Loucy (cell line): ENCODE results near the gene ZNF396.

Experiments used
- H2AFZ ChIP-seq: fragments of 200-600 bp; sonication (generic); 2 replicates; pipeline ENCODE4 v1.6.0; 2016; ENCODE audit warnings: antibody characterized with exemption, mild to moderate bottlenecking, low read length, moderate library complexity
- H3F3A ChIP-seq: fragments of 200-600 bp; 2 replicates; pipeline ENCODE4 v1.6.0; 2016; ENCODE audit warnings: antibody characterized with exemption, low read depth, mild to moderate bottlenecking
- H3K27me3 ChIP-seq: fragments of 200-600 bp; sonication (generic); 2 replicates; pipeline ENCODE4 v1.6.1; 2014; ENCODE audit warnings: low read length, mild to moderate bottlenecking; ENCODE audit not compliant: insufficient read depth, poor library complexity, severe bottlenecking
- H3K36me3 ChIP-seq: fragments of 200-600 bp; sonication (generic); 2 replicates; pipeline ENCODE4 v1.6.1; 2016; ENCODE audit warnings: low read length; ENCODE audit not compliant: insufficient read depth
- H3K4me1 ChIP-seq: fragments of 200-600 bp; sonication (generic); 2 replicates; pipeline ENCODE4 v1.5.1; 2014; ENCODE audit warnings: low read length, mild to moderate bottlenecking; ENCODE audit not compliant: insufficient read depth, poor library complexity, severe bottlenecking
- H3K4me2 ChIP-seq: fragments of 200-600 bp; sonication (generic); 2 replicates; pipeline ENCODE4 v1.6.0; 2014; ENCODE audit warnings: antibody characterized with exemption, low read length, low read depth, mild to moderate bottlenecking; ENCODE audit not compliant: poor library complexity, severe bottlenecking
- H3K4me3 ChIP-seq: fragments of 200-600 bp; sonication (generic); 2 replicates; pipeline ENCODE4 v1.5.1; 2014; ENCODE audit warnings: low read length, mild to moderate bottlenecking, mixed read lengths; ENCODE audit not compliant: poor library complexity, severe bottlenecking
- H3K79me2 ChIP-seq: fragments of 200-600 bp; sonication (generic); 2 replicates; pipeline ENCODE4 v1.6.1; 2014; ENCODE audit warnings: low read length; ENCODE audit not compliant: insufficient read depth
- H3K9ac ChIP-seq: fragments of 200-600 bp; sonication (generic); 2 replicates; pipeline ENCODE4 v1.6.0; 2014; ENCODE audit warnings: mild to moderate bottlenecking, low read depth, low read length, moderate library complexity; ENCODE audit not compliant: poor library complexity, severe bottlenecking
- H3K9me2 ChIP-seq: fragments of 200-600 bp; sonication (generic); replicated peaks from 2 replicates; pipeline ENCODE4 v1.6.1; 2016; ENCODE audit warnings: low read depth, low read length, mixed read lengths
- H3K9me3 ChIP-seq: fragments of 200-600 bp; sonication (generic); 2 replicates; pipeline ENCODE4 v1.6.1; 2014; ENCODE audit warnings: mild to moderate bottlenecking, antibody characterized with exemption, low read length, low read depth; ENCODE audit not compliant: insufficient read depth
- H4K20me1 ChIP-seq: fragments of 200-600 bp; sonication (generic); 2 replicates; pipeline ENCODE4 v1.6.0; 2014; ENCODE audit warnings: antibody characterized with exemption, low read length, mild to moderate bottlenecking; ENCODE audit not compliant: insufficient read depth, poor library complexity, severe bottlenecking
- EZH2phosphoT487 ChIP-seq: fragments of 200-600 bp; IDR thresholded peaks from 2 replicates; pipeline ENCODE4 v1.6.1; 2018; ENCODE audit warnings: antibody characterized with exemption, mild to moderate bottlenecking, moderate library complexity, borderline replicate concordance
- TF ChIP-seq, protein P1 (sequence below): fragments of 200-600 bp; sonication (generic); conservative IDR thresholded peaks from 2 replicates; pipeline ENCODE4 v1.5.1; 2014; ENCODE audit warnings: mild to moderate bottlenecking, antibody characterized with exemption, low read length

ZNF396 gene

DNA sequence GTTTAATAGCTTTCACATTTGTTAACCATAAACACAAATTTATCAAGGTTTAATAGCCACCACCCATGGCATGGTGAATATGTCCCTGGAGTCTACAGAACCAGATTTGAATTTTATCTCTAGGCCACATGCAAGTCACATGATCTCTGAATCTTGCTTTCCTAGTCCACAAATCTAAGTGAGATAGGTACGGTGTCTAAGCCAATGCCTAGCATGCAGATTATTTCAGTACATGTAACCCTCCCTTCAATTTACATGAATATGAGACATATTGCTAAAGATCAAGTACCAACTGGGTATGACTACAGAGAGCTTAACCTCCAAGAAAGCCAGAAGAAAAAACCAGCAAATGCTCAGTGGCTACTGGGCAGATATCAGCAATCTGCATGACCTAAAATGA lies 42.9 kb downstream of the ZNF396 start:
- peaks cover 24% of the 10 kb centered on the region for H4K20me1 ChIP-seq
- H2AFZ ChIP-seq = no peak overlapping the region
- no peaks in the 10 kb centered on the region; the same call in 1 of the 2 replicates for H3F3A ChIP-seq
- TF ChIP-seq EZH2phosphoT487 = no peak
- TF ChIP-seq, protein P1, sequence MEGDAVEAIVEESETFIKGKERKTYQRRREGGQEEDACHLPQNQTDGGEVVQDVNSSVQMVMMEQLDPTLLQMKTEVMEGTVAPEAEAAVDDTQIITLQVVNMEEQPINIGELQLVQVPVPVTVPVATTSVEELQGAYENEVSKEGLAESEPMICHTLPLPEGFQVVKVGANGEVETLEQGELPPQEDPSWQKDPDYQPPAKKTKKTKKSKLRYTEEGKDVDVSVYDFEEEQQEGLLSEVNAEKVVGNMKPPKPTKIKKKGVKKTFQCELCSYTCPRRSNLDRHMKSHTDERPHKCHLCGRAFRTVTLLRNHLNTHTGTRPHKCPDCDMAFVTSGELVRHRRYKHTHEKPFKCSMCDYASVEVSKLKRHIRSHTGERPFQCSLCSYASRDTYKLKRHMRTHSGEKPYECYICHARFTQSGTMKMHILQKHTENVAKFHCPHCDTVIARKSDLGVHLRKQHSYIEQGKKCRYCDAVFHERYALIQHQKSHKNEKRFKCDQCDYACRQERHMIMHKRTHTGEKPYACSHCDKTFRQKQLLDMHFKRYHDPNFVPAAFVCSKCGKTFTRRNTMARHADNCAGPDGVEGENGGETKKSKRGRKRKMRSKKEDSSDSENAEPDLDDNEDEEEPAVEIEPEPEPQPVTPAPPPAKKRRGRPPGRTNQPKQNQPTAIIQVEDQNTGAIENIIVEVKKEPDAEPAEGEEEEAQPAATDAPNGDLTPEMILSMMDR = no peak
- H3K4me2 ChIP-seq = no peak overlapping the region
- no peaks in the 10 kb centered on the region for H3K27me3 ChIP-seq
- no peaks in the 10 kb centered on the region for H3K9me3 ChIP-seq
- H3K4me1 ChIP-seq = peaks cover 11% of the 10 kb centered on the region
- H3K36me3 ChIP-seq = peaks cover 58% of the 10 kb centered on the region
- no peak overlapping the region for H3K9ac ChIP-seq
- H3K79me2 ChIP-seq = peaks cover 13% of the 10 kb centered on the region
- H3K4me3 ChIP-seq = no peak overlapping the region
- no peaks in the 10 kb centered on the region for H3K9me2 ChIP-seq

DNA sequence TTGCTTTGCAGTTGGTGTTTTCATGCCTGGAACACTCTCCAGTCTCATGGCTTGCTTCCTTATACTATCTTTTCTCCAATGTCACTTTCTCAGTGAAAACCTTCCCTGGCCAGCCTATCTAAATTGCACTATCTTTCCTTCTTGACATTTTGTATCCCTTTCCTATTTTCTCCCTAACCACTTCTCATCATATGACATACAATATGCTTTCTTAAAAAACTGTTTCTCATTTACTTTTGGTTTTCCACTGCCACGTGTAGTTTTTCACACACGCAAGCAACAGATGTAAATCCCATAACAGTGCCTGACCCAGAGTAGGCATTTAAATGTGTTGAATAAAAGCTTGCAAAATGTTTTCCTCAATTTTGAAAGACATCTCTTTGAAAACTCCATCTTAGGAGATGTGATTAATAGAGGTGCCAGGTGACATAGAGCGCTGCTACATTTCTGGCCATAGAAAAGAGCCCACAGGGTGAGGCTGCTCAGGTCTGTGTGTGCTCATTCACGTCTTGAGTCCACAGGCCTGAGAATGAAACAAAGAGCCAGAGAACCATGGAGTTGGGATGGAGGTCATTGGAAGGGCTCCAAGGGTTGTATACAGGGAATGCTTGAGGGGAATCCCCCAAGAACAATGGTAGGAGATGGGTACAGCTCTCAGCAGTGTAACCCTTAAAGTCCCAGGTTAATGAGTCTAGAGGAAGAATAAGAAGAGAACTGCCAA lies 45.6 kb downstream of the ZNF396 start:
- no peaks in the 10 kb centered on the region; the same call in 1 of the 2 replicates for H3F3A ChIP-seq
- no peaks in the 10 kb centered on the region for H3K4me1 ChIP-seq
- no peak overlapping the region for H2AFZ ChIP-seq
- no peaks in the 10 kb centered on the region for H3K9me3 ChIP-seq
- peaks cover 32% of the 10 kb centered on the region; the same call in 1 of the 2 replicates for H3K36me3 ChIP-seq
- no peaks in the 10 kb centered on the region for H3K79me2 ChIP-seq
- peaks cover 6% of the 10 kb centered on the region for H4K20me1 ChIP-seq
- no peak overlapping the region for H3K4me3 ChIP-seq
- H3K9ac ChIP-seq = no peak overlapping the region
- no peaks in the 10 kb centered on the region for H3K9me2 ChIP-seq
- no peaks in the 10 kb centered on the region for H3K27me3 ChIP-seq
- H3K4me2 ChIP-seq = no peak overlapping the region
- no peak for TF ChIP-seq EZH2phosphoT487
- TF ChIP-seq, protein P1 = no peak

DNA sequence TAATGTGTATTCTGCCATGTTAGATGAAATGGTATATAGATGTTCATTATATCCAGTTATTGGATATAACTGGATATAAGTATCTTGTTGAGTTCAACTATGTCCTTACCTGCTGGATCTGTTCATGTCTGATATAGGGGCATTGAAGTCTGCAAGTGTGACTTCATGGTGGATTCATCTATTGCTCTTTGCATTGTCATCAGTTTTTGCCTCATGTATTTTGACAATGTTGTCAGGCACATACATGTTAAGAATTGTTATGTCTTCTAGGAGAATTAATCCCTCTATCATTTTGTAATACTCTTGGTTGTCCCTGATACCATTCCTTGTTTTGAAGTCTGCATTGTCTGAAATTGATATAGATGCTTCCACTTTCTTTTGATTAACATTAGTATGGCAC lies 48.3 kb downstream of the ZNF396 start:
- H3K36me3 ChIP-seq = peaks cover 12% of the 10 kb centered on the region; the same call in 1 of the 2 replicates
- no peaks in the 10 kb centered on the region for H3K4me1 ChIP-seq
- peaks cover 2% of the 10 kb centered on the region for H4K20me1 ChIP-seq
- no peaks in the 10 kb centered on the region for H3K9me2 ChIP-seq
- H3K4me2 ChIP-seq = no peak overlapping the region
- H3K9ac ChIP-seq = no peak overlapping the region
- no peak overlapping the region for H2AFZ ChIP-seq
- H3K4me3 ChIP-seq = no peak overlapping the region
- TF ChIP-seq, protein P1 = no peak
- no peak for TF ChIP-seq EZH2phosphoT487
- no peaks in the 10 kb centered on the region for H3F3A ChIP-seq
- H3K9me3 ChIP-seq = no peaks in the 10 kb centered on the region
- H3K79me2 ChIP-seq = no peaks in the 10 kb centered on the region
- H3K27me3 ChIP-seq = no peaks in the 10 kb centered on the region
